IPS-18c (cell line): ENCODE measurements around the gene CCDC179.

ENCODE experiments used
- H3K4me3 ChIP-seq: 2 replicates; pipeline ENCODE4 v1.7.0; 2013; ENCODE audit warnings: low read depth, mild to moderate bottlenecking, low read length, moderate library complexity; ENCODE audit not compliant: insufficient read depth
- H3K9me3 ChIP-seq: one replicate; pipeline ENCODE4 v1.6.1; 2013; ENCODE audit warnings: mild to moderate bottlenecking, low read length, moderate library complexity; ENCODE audit not compliant: control insufficient read depth, insufficient read depth

CCDC179 gene

DNA sequence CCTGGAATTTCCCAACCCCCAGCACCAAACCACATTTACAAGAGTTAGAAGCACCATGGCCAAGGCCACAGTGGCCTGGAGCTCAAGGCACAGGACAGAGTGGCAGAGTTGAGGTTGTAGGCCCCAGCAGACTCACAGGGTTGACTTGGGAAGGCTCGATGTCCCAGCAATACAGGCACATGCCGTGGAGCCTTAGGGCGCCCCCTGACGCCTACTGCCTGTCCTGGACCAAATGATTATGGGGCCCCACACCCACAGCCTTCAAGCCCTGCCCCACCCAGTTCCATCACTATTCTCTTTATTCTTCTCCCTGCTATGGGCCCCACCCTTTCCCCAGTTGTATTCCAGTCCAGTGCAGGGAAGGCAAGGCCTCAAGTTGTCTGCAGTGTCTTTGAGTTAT lies at the start of gene CCDC179:
Gene CCDC179 (minus strand): TSS at position 234 of the 400 bp plus-strand sequence. CDS start 53 bp downstream, at position 181.
- Histone ChIP-seq H3K4me3 (no peak within 1 kb of the TSS), H3K9me3 (no peaks in the 10 kb centered on the region)

- H3K4me3 ChIP-seq: no peak overlapping the region
- H3K9me3 ChIP-seq: no peaks in the 10 kb centered on the region
These were observed 43.5 kb upstream of the CCDC179 start for GRCh38 chr11:22903782-22904181.

DNA sequence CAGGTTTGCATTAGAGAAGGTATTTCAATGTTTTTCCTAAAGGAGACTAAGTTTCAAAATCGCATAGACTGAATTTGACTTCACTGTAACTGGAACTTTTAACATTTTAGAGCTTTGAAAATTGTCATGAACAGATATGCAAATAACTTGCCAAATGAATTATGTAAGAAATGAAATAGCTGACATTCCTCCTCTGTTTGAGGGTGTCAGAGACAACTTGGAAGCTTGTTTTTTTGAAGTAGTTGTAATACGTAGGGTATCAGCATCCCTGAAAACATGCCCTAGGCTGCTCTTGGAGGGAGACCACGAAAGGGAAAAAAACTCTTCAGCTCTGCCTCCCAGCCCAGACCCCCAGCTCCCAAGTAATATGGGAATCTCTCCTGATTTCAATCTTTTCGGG lies 41.3 kb upstream of the CCDC179 start:
- H3K4me3 ChIP-seq: no peak overlapping the region
- H3K9me3 ChIP-seq: no peaks in the 10 kb centered on the region

DNA sequence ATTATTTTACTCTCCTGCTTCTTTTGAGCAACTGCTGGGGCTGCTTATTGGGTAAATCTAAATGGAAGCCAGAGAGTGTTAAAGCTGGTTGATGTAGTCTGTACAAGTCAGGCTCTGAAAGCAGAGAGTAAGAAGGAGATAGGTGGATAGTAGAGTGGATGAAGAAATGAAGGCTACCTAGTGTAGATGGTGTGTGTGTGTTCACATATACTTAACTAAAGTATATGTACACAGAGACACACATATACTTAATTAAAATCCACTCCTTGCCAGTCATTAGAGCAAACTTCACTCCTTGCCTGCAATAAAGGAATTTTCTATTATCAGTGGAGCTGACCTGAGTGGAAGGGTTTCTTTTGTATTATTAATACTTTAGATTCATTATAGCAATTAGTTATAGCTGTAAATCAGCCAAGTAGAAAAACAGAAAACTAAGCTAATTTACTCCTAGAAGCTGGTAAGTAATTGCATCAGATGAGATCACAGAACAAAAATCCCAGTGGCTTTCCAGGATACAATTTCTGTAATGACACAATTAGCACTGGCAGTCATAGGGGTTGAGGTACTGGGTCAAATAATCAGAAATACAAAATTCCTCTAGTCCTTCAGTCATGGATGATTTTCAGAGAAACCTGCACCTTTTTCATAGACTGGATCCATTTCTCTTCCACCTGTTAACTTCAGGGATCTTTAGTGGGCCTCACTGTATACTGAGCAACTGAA lies 40.7 kb upstream of the CCDC179 start:
- H3K4me3 ChIP-seq: no peak overlapping the region

DNA sequence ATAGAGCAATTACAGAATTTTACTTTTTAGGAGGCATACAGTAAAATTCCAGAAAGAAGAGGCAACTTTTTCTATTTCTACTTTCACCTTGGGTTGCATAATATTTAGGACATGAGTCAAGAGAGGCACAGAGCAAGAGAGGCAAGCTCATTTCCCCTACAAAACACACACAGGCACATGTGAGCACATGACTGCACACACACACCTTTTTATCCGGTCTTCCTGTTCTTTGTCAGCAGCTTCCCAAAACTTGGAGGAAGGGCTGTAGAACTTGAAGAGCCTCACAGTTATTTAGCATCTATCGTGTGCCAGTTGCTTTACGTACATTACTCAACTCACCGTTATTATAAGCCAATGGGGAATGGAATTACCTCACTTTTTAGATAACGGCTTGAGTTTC lies 37.8 kb upstream of the CCDC179 start:
- no peak overlapping the region for H3K4me3 ChIP-seq
- H3K9me3 ChIP-seq: no peaks in the 10 kb centered on the region

More for the DNA sequence above, 40.7 kb upstream of the CCDC179 start:
- H3K9me3 ChIP-seq: no peaks in the 10 kb centered on the region

DNA sequence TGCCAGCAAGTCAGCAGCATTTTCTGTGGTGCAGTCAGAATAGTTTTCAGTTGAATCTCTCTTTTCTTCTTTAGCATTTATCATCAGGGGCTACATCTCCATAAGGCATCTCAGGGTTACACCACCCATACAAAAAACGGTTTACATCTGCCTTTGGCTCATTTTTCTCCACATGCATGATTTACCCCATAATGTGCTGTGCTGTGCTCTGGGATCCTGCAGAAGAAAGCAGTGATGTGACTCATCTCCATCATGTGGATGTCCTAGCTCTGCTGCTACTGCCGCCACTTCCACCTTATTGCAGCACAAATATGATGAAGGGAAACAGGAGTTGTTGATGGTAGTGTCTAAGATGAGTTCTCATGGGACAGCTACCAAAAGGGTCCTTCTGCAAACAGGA lies 30.0 kb upstream of the CCDC179 start:
- no peak overlapping the region for H3K4me3 ChIP-seq
- no peaks in the 10 kb centered on the region for H3K9me3 ChIP-seq

GRCh38 chr11:22884217-22884616 lies 23.9 kb upstream of the CCDC179 start:
- no peak overlapping the region for H3K4me3 ChIP-seq
- H3K9me3 ChIP-seq: no peaks in the 10 kb centered on the region

DNA sequence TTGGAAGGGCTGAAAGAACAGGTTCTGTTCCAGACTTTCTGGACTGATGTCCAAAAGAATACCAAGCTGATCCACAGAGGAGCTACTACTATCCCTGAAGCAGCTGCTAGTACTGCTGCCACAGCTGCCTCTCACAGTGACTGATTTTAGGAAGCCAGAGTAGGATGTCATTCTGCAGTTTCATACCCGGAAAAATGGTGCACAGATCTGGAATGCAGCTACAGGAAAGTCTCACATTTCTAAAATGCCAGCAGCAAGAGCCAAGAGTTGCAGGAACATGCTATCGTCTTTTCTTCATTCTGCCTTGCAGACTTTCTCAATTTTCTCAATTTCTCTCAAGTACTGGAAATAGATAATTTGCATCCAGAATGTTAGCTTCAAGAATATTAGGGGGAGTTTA lies 19.4 kb upstream of the CCDC179 start:
- H3K4me3 ChIP-seq: no peak overlapping the region
- H3K9me3 ChIP-seq: no peaks in the 10 kb centered on the region

DNA sequence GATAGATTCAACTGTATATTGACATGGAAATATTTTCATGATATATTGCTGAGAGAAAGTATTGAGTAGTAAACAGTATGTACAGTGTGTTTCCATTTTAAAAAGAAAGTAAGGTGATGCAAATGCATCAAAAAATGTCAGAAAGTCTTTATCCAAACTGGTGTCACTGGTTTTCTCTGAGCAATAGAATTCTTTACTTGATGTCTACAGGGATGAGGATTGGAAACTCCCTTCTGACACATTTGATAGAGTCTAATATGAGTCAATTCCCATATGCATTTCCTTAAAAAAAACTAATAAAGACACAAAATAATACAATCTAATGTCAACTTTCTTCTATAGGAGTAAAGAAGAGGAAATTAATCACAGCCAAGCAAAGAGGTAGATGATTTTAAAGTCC lies 18.3 kb upstream of the CCDC179 start:
- no peaks in the 10 kb centered on the region for H3K9me3 ChIP-seq
- no peak overlapping the region for H3K4me3 ChIP-seq

DNA sequence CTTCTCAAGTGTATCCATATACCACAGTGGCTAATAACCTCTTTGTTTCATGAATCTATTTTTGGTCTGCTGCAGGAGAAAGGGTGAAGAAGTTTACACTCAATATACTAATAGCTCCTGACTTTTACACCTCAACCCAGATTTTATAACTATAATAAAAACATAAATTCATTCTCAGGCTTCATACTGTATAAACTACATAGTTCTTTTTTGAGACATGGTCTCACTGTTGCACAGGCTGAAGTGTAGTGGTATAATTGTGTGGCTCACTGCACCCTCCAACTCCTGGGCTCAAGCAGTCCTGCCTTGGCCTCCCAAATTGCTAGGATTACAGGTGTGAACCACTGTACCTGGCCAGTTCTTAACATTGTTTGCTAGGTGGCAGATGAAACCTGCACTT lies 17.8 kb upstream of the CCDC179 start:
- H3K9me3 ChIP-seq: no peaks in the 10 kb centered on the region
- H3K4me3 ChIP-seq: no peak overlapping the region

GRCh38 chr11:22875869-22876473 lies 15.7 kb upstream of the CCDC179 start:
- H3K9me3 ChIP-seq: no peaks in the 10 kb centered on the region
- no peak overlapping the region for H3K4me3 ChIP-seq

DNA sequence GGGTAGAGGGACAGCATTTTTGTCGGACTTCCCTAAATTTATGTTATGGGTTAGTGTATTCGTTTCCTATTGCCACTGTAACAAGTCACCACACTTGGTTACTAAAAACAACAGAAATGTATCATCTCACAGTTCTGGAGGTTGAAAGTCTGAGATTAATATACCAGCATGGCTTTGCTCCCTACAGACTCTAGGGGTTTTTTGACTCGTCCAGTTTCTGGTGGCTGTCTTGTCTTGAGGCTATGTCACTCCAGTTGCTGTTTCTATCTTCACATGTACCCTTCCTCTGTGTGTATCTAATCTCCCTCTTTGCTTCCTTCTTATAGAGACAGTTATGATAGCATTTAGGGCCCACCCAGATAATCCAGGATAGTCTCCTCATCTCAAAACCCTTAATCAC lies 9.1 kb upstream of the CCDC179 start:
- peaks cover 2% of the 10 kb centered on the region for H3K9me3 ChIP-seq
- H3K4me3 ChIP-seq: no peak overlapping the region

GRCh38 chr11:22859756-22860155 lies 518 bp downstream of the CCDC179 start:
- H3K4me3 ChIP-seq: no peak overlapping the region
- H3K9me3 ChIP-seq: no peaks in the 10 kb centered on the region

DNA sequence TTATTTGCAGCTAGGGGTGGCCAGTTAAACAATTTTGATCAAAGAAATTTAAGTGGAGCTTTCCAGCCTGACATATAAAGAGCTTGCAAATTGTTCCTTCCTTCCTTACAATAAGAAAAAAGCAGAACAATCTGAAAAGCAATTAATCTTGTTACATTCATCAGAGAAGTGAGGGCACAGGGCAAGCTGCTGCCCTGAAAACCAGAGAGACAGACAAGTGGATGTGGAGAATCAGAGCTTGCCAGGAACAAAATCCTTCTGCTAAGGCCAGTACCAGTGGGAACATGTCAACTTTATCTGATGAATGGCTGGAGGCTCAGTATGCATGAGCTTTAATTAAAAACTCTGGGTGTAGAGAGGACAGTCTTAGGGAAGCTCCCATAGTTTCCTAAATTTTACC lies 8.8 kb downstream of the CCDC179 start:
- Histone ChIP-seq H3K9me3 (no peaks in the 10 kb centered on the region), H3K4me3 (no peak overlapping the region)

DNA sequence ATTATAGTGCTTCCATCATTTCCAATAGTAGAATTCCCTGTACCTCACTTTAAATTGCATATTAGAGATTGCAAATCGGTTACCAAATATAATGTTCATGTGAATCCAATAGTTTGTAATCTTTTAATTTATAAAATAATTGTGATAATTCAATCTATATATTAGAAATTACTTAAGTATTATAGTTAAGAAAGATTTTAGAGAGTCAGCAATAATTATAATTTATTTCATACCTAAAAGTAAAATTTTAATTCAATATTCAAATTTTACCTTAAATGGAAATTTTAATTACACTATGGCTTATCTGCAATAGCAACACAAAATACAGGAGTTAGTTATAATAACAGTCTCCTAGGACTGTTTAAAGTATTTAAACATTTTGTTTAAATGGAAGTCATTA lies 13.5 kb downstream of the CCDC179 start:
- no peaks in the 10 kb centered on the region for H3K9me3 ChIP-seq
- no peak overlapping the region for H3K4me3 ChIP-seq

GRCh38 chr11:22832315-22833015 lies 27.8 kb downstream of the CCDC179 start:
- Histone ChIP-seq H3K4me3 (no peak overlapping the region), H3K9me3 (no peaks in the 10 kb centered on the region)

DNA sequence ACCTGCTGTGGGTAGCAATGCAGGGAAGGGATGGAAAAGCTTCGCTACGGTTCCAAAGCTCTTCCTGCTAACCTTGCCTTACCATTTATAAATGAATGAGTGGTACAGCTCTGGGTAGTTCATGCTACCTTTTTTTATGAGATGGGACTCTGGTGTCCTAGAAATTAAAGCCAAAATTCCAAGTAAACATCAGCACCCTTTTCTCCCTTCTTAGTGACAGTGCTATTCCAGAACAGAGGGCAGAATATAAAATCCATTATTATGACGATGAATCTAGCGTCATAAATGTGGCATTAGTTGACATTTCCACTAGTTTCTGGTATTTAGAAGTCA lies 30.2 kb downstream of the CCDC179 start:
- Histone ChIP-seq H3K4me3 (no peak overlapping the region), H3K9me3 (no peaks in the 10 kb centered on the region)
